ENCODE measurements around the gene MVK. TPM values are rescaled to one million over a fixed set of nuclear protein-coding genes. Genes with fewer than 3 reads are reported as not detected.

MVK gene
- 24.4 TPM for total RNA-seq

GRCh38 chr12:109573029-109573913, at the start of gene MVK, which contains the start of gene MMAB:
Gene MVK (plus strand): TSS chr12:109573794. CDS start chr12:109574823, 1,029 bp downstream.
Gene MMAB (minus strand): TSS chr12:109573504. CDS start chr12:109573480, 24 bp downstream.
- intact Hi-C loops (cut with DNase I): no loop called here
- DNase-seq (ENCODE audit: low spot score): peak; percentile 99
- peak; percentile 99 for ATAC-seq

GRCh38 chr12:109524466-109525278, 48.9 kb upstream of the MVK start:
- ATAC-seq (no peak), DNase-seq (ENCODE audit: low spot score) (no peak)
- intact Hi-C loops (cut with DNase I): no loop called here

GRCh38 chr12:109525279-109525585, 48.4 kb upstream of the MVK start:
- ATAC-seq (no peak), DNase-seq (ENCODE audit: low spot score) (no peak)
- intact Hi-C loops (cut with DNase I): no loop called here

- intact Hi-C loops (cut with DNase I): no loop called here
- ATAC-seq (no peak), DNase-seq (ENCODE audit: low spot score) (no peak)
Measured at GRCh38 chr12:109527489-109528123, 46.0 kb upstream of the MVK start.

DNA sequence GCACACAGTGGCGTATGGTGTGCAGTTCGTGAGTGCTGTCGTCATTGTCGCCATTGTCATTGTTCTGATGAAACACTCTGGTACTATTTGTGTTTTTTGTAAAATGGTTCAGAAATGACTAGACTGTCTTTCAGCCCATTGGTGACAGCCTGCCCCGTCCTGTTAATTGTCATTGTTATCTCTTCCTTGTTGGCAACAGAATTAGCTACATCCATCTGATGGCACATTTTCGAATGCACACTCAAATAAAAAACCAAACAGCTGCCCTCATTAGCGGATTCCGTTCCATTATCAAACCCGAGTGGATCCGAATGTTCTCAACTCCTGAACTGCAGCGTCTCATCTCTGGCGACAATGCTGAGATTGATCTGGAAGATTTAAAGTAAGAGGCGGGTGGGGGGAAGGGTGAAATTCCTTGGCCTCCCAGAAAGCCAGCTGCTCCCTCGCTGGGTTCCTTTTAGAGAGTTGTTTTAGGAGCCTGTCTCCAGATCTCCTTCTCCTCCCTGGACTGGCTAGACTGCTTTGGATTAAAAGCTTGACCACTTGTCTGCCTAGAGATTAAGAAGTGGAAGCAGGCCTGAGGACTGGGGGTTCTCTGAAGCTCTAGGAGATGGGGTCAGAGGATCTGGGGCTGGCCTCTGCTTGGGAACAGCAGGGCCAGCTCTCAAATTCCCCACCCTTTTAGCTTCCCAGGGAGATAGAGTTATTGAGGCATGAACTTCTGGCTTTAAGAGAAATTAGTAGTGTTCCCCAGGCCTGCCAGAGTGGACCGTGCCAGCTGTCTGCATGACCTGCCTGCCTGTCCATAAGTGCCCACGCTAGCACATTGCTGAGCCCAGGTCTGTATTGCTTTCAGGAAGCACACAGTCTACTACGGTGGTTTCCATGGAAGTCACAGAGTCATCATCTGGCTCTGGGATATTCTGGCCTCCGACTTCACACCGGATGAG, 43.6 kb upstream of the MVK start:
- DNase-seq (ENCODE audit: low spot score) (no peak), ATAC-seq (no peak)
- intact Hi-C loops (cut with DNase I): no loop called here

- intact Hi-C loops (cut with DNase I): no loop called here
- DNase-seq (ENCODE audit: low spot score) (no peak), ATAC-seq (no peak)
Measured at GRCh38 chr12:109531411-109531810, 42.2 kb upstream of the MVK start.

DNA sequence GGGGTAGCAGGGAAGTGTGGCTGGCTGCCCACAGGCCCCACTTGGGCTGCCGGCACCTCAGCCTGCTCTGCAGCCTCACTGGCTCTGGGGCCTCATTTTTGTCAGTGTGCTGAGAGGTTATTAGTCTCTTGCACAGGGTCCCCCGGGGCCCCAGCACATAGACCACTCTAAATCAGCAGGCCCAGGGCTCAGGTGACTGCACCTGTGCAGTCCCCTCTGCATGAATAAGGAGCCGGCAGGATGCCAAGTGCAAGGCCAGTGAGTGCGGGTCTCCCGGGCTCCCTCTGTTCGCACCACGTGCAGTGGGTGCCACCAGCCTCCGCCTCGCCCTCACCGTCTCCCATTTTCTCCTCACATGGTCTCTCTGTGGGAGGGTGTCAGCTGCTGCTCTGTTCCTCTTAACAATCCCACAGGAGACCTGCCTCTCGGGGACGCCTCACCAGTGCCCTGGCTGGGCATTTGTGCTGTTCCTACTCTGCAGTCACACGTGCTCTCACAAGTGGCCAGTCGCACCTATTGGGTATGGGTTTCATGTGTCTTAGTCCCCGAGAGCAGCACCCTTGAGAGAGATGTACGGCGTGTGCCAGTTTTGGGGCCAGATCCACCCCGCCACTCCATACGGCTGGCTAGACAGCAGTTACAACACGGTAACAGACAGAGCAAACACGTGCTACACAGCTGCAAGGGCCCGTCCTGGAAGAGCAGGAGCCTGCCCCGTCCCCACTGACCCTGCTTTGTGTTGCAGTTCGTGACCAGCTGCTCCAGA, 40.7 kb upstream of the MVK start:
- intact Hi-C loops (cut with DNase I): no loop called here
- DNase-seq (ENCODE audit: low spot score) (no peak), ATAC-seq (no peak)

- no peak for ATAC-seq
- intact Hi-C loops (cut with DNase I): no loop called here
- no peak for DNase-seq (ENCODE audit: low spot score)
Measured at GRCh38 chr12:109533487-109533740, 40.2 kb upstream of the MVK start.

DNA sequence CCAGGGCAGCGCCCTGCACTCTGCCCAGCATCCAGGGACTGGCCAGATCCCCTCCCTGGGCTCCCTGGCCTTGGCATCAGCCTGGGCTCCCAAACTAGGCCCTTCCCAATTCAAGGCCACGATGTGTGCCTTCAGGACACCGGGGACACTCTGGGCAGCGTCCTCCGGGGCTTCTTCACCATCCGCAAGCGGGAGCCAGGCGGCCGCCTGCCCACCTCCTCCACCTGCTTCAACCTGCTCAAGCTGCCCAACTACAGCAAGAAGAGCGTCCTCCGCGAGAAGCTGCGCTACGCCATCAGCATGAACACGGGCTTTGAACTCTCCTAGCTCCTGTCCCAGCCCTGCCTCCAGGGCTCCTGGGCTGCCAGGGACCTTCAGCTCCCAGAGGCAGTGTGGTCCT, 39.1 kb upstream of the MVK start:
- no peak for DNase-seq (ENCODE audit: low spot score)
- intact Hi-C loops (cut with DNase I): no loop called here
- no peak for ATAC-seq

DNA sequence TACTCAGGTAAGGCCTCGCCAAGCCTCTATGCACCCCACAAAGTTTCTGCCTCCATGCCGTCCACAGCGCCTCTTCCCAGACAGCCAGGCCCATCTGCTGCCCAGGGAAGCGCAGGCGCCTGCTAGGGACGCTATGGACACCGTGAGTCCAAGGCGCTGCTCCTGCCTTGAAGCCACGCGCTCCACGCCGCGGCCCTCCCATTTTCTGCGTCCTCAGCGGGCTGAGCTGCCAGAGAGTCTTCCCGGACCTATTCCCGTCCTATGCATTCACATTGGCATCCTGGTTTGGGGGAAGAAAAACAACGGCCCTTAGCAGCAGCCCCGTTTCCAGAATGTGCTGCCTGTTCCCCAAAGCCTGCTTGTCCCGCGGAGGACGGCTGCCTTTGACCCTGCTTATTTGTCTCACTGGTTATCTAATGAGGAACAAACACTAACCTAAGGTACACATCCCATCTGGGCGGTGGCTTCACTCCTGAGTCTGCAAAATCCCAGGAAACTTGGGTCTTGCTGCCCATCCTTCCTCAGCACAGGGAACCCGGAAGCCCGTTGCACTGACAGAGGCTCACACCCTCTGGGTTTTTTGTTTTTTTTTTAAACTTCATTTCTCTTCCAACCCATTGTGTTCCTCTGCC, 38.2 kb upstream of the MVK start:
- intact Hi-C loops (cut with DNase I): no loop called here

DNA sequence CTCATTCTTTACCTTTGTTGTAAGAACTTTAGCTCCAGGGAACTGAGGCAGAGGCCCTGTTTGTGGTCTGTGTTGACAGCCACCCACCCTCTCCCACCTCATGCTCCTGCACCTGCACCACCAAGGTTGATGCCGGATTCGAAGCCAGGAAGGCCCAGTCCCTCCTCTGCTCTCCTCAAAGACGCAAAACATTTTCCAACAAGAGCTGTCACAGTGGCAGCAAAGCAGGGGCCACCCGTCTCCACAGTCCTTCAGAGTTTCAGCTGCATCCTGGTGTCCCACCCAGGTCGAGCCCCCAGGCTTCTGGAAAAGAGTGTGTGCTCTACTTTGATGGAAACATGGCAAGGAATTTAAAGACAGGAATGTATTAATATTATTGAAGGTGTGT, 37.7 kb upstream of the MVK start:
- DNase-seq (ENCODE audit: low spot score) (no peak), ATAC-seq (no peak)
- intact Hi-C loops (cut with DNase I): no loop called here

More for the DNA sequence above, 38.2 kb upstream of the MVK start:
- ATAC-seq (no peak), DNase-seq (ENCODE audit: low spot score) (no peak)

DNA sequence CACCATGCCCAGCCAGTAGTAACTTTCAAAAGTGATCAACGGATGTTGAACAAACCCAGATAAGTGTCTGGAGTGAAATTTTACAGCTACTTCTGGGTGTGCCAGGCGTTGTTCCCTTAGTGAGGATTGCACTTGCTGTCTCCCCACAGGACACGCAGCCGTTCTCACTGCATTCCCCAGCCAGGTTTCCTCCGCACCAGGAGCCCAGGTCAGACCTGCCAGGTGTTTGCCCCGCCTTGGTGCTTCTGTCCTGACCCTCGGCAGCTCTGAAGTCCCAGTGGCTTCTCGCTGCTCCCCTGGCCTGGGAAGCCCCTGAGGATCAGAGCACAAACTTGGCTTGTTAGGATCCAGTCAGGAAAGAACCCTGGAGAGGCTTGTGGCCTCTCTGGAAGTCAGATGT, 36.5 kb upstream of the MVK start:
- intact Hi-C loops (cut with DNase I): no loop called here
- DNase-seq (ENCODE audit: low spot score): no peak
- ATAC-seq: no peak

DNA sequence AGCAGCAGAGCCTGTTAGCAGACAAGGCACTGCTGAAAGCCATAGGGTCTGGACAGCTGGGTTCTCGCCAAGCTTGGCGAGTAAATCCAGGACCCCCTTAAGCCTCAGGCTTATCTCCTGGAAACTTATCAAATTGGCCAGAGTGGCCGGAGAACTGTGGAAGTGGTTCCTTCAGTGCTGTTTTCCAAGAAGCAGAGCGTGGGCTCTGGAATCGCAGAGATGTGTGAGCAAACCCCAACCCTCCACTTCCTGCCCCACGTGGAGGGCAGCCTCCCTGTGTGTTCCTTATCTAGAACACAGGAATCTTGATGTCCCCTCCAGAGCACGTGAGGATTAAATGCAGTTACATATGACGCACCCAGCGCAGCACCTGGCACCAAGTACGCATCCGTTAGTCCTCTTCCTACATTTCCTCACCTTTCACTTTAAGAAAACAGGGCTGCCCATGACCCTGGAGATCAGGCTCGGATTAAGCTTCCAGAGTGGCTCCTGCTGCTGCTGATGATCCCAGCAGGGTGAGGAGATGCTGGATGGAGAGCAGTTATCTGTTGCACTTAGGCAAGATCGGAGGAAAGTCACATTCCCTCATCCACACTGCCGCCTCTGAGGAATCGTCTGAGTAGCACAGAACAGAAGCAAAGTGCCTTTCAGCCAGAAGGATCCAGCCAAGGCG, 35.3 kb upstream of the MVK start:
- ATAC-seq (no peak), DNase-seq (ENCODE audit: low spot score) (no peak)
- intact Hi-C loops (cut with DNase I): no loop called here

DNA sequence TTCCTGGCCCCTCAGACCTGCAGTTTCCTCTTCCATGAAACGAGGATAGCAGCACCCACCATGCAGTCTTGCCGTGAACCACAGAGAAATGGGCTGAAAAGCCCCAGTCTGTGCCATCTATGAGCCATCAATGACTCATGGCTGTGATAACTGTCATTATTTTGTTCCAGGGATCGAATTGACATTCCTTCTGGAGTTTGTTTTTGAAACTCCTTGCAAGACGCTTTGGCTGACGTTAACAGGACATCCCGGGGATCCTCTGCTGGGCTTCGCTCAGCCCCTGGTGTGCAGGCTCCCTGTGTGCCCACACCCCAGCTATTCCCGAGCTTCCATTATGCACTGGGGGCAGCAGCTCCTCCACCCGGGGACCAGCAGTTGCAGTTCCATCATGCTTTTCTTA, 34.1 kb upstream of the MVK start:
- ATAC-seq: no peak
- DNase-seq (ENCODE audit: low spot score): no peak
- intact Hi-C loops (cut with DNase I): no loop called here

- ATAC-seq: no peak
- no peak for DNase-seq (ENCODE audit: low spot score)
- intact Hi-C loops (cut with DNase I): no loop called here
Measured at GRCh38 chr12:109540526-109541412, 32.8 kb upstream of the MVK start.

GRCh38 chr12:109541413-109541726, 32.2 kb upstream of the MVK start:
- intact Hi-C loops (cut with DNase I): no loop called here
- DNase-seq (ENCODE audit: low spot score) (no peak), ATAC-seq (no peak)

DNA sequence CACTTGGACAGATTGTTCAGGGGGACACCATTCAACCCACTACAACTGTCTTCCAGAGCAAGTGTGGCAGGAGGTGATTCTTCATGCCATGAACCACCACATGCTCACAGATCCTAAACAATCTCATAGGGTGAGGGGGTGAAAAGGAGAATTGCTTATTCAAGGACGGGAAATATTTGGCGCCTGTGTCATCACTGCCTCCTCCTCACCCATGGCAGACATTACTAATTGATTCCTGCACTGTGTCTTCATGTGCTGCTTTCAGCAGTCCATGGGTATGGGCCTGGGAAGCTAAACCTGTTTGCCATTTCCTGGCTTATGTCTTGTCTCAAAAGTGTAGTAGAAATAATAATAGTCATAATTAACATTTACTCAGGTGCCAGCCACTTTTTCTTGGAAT, 31.6 kb upstream of the MVK start:
- intact Hi-C loops (cut with DNase I): no loop called here
- DNase-seq (ENCODE audit: low spot score) (no peak), ATAC-seq (no peak)

Data from sciatic nerve (tissue), 2 donors.